GM21529 (cell line): ENCODE measurements around the gene WDFY3.
"Not testable (repeated sequence)": the region's sequence is repeated elsewhere in the genome, so short reads cannot be mapped to it uniquely, and the experiment has no call there.

Experiments
- ATAC-seq: cut with Tn5 transposase; IDR thresholded peaks from one replicate; pipeline ENCODE4 v1.9.1; 2021; ENCODE audit not compliant: unreplicated experiment

Gene WDFY3

GRCh38 chr4:84866295-84866694, 100.2 kb downstream of the WDFY3 start:
- no peak for ATAC-seq

DNA sequence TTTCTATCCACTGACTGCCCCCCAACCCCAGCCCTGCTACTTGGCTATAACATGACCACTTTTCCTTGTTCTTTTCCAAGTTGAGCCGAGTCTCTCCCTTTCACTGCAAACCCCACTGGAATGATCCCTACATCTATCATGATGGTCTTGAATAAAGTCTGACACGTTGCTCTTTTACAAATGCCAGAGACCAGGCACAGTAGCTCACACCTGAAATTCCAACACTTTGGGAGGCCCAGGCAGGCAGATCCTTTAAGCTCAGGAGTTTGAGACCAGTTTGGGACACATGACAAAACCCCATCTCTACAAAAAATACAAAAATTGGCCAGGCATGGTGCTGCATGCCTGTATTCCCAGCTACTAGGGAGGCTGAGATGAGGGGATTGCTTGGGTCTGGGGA, 100.9 kb downstream of the WDFY3 start:
- ATAC-seq = no peak

- ATAC-seq = no peak
These were observed 104.4 kb downstream of the WDFY3 start for GRCh38 chr4:84862064-84862463.

GRCh38 chr4:84857296-84857695, 109.2 kb downstream of the WDFY3 start:
- no peak for ATAC-seq

GRCh38 chr4:84856468-84857049, 109.9 kb downstream of the WDFY3 start:
- no peak for ATAC-seq

GRCh38 chr4:84855774-84856173, 110.7 kb downstream of the WDFY3 start:
- no peak for ATAC-seq

GRCh38 chr4:84852081-84852480, 114.4 kb downstream of the WDFY3 start:
- no peak for ATAC-seq

DNA sequence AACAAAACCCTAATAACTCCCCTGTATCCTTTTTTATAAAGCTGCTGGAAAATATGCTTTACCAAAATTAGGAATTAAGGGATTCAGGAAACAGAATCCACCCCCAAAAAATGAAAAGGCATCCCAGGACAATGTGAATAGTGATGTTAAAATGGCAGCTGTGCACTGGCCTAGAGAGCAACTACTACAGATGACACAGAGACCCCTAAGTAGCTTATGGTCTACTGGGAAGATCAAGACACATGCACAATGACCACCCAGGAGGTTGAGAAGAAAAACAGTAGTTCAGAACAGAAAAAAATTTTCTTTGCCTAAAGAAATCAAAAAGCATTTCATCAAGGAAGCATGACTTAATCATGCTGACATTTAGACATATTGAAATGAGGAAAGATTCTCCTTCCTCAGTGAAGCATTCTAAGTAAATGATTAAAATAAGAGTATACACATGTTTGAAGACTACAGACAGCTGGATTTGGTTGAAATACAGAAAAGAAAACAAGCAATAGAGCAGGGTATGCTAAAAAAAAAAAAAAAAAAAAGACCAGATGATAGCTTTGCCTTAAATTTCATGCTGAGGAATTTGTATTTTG, 117.3 kb downstream of the WDFY3 start:
- ATAC-seq = no peak

GRCh38 chr4:84848432-84848831, 118.1 kb downstream of the WDFY3 start:
- no peak for ATAC-seq

GRCh38 chr4:84847978-84848377, 118.5 kb downstream of the WDFY3 start:
- no peak for ATAC-seq

GRCh38 chr4:84846985-84847384, 119.5 kb downstream of the WDFY3 start:
- ATAC-seq = no peak

DNA sequence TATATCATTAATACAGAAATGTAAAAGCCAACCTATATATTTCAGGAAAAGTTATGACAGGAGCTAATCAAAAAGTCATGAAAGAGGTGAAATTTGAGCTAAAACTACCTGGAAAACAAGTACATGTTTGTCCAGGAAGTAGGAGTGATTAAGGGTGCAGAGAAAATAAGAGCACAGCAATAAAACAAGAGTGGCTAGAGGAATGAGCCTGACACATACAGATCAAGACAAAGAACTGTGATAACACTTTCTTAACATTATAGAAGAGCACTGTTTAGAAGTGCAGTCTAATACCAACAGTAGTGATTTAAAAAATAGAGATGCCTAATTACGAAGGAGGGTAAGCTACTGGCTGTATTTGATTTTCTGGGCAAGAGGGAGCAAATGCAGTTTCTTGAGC, 125.1 kb downstream of the WDFY3 start:
- no peak for ATAC-seq

DNA sequence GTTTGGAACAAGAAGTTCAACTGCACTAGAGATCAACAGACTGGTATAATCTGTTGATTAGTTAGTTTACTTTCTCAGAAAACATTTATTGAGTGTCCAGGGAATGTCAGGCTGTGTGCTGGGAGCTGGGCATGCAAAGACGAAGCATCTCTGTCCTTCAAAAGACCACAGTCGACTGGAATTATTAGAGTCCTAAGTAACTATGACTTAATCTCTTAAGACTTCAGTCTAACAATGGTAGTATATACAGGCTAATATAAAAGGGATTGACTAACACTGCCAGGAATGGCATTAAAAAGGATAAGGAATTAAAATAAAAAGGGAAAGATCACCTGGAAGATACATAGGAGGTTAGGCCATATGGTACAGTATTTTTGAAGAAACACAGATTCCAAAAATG, 128.7 kb downstream of the WDFY3 start:
- ATAC-seq = no peak

- ATAC-seq = not testable (repeated sequence)
These were observed 136.9 kb downstream of the WDFY3 start for GRCh38 chr4:84829633-84830032.

- no peak for ATAC-seq
These were observed 139.8 kb downstream of the WDFY3 start for GRCh38 chr4:84826681-84827080.

GRCh38 chr4:84825701-84826341, 140.7 kb downstream of the WDFY3 start:
- ATAC-seq = no peak

DNA sequence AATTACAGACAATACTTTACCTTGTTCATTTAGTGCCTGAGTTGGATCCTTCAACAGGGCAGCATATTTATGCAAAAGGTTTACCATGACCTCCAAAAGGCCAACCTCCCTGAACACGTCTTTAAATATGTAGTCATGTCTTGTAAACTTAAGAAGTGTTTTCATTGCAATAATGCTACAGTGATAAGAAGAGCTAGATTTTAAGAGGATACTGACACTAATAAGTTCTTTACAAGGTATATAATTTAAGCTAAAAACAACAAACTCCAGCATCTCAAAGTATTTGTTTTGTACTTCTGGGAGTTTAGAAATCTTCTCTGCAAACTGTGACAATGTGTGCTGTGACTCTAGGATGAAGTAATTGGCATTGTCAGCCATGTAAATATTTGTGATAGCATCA, 145.4 kb downstream of the WDFY3 start:
- ATAC-seq = no peak

DNA sequence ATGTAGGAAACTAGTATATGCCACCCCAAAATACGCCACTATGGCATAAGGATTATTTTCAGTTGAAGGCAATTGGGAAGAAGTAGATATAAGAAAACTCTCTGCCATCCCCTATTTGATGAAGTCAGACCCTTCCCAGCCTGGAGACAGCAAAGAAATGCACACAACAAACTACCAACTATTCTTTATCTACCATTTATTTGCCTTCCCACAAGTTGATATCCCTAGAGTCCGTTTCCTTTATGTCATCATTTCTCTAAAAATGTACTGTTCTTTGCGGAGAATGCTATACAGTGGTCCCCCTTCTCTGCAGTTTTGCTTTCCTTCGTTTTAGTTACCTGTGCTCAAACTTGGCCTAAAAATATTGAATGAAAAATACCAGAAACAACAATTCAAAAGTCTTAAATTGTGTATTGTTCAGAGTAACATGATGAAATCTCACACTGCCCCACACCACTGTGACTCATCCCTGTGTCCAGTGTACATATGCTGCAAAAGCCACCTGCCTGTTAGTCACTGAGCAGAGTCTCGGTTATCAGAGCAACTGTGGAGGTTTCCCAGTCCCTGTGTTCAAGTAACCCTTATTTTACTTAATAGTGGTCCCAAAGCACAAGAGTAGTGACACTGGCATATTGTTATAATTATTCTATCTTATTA, 152.3 kb downstream of the WDFY3 start:
- no peak for ATAC-seq

DNA sequence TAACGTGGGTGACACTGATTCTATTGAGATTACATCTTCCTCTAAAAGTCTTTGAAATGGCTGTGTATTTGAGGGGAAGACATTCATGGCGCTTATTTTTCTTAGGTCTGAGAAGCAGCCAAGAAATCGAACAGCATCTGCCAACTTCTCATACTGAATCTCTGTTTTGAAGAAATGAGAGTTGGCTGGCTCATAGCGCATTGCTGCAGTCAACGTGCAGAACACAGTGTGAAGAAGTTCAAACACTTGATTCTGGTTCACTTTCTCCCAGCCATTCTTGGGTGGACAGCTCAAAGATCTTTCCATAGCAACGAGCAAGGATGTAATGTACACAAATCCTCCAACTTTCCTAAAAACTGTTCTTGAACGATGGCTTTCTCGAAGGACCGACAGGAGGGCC, 156.5 kb downstream of the WDFY3 start:
- no peak for ATAC-seq

GRCh38 chr4:84808332-84808731, 158.2 kb downstream of the WDFY3 start:
- ATAC-seq = no peak

DNA sequence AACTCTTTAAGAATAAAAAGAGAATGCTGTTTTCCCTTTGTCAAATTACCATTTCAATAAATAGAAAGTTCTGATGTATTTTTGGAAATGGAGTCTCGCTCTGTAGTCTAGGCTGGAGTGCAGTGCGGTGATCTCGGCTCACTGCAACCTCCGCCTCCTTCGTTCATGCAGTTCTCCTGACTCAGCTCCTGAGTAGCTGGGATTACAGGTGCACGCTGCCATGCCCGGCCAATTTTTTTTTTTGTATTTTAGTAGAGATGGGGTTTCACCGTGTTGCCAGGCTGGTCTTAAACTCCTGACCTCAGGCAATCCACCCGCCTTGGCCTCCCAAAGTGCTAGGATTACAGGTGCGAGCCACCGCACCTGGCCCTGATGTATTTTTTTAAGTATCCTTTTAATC, 159.9 kb downstream of the WDFY3 start:
- ATAC-seq = not testable (repeated sequence)

DNA sequence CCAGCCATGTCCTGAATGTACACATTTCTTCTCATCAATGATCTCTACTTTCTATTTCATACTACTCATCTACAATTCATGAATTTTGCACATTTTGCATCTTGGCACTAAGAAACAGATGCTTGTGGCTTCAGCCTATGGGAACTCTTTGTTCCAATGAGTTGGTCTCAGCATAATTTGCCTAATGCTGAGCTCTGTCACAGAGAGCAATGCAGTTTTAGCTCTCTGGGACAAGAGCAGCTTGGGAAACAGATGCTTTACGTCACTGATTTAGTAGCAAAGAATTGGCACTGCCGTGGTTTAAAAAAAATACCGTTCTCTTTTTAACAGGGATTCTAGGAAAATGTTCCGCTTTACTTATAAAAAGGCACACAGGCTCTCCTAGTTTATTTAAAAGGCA, 162.4 kb downstream of the WDFY3 start:
- no peak for ATAC-seq
